HG02970 (cell line): ENCODE results near the gene SPSB1.

Source experiments
- ATAC-seq: cut with Tn5 transposase; IDR thresholded peaks from one replicate; pipeline ENCODE4 v1.9.1; 2021; ENCODE audit warnings: mild to moderate bottlenecking, moderate library complexity, moderate number of reproducible peaks; ENCODE audit not compliant: unreplicated experiment, low FRiP score

SPSB1 gene

DNA sequence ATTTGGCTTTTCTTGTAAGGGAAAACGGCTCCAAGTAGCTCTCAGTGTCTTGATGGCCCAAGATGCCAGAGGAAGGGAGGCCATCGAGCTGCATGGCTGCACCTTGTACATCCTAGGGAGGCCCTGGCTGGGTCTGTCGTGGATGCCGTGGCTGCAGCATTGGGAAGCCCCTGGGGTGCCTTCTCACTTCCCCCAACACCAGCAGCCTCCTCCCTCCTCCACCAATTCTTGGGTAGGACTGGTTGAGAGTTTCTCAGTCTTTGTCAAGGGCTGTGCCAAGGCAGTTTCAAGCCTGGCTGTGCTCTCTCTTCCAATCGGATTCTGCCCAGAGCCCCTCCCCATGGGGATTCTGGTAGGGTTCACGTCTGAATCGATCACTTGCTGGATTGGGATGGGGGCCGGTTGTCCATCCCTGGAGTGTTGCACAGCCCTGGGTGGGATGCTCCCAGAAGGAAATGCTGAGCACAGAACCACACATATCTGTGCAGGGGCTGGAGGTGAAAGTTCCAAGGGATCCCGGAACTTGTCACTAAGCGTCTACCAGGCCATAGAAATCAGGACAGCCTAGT lies 14.0 kb upstream of the SPSB1 start:
- ATAC-seq, result no peak

DNA sequence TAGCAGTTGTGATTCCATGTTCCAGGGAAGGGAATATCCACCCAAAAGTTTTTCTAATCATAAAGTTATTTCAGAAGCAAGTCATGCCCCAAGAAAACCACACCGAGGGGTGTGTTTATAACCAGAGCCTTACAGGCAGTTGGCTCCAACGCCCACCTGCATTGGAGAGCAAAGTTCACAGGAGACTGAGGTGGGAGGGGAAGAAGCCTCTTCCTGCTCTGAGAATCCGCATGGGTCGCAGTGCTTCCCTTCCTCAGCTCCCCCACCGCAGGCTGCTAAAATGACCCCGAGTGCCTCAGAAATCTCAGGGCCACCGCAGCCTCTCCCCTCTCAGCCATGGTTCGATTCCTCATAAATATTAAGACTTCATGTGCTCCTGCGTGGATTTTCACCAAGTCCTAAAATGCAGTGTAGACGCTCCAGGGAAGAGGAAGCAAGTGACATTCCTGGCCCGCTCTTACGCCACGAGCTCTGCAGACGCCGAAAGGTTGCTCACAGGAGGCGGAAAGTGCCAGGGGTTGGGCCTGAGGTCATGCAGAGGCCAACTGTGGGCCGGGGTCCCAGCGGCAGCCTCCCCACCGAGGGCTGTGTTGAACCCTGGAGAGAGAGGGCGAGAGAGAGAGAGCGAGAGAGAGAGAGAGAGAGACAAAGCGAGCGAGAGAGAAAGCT lies 13.4 kb upstream of the SPSB1 start:
- no peak for ATAC-seq

DNA sequence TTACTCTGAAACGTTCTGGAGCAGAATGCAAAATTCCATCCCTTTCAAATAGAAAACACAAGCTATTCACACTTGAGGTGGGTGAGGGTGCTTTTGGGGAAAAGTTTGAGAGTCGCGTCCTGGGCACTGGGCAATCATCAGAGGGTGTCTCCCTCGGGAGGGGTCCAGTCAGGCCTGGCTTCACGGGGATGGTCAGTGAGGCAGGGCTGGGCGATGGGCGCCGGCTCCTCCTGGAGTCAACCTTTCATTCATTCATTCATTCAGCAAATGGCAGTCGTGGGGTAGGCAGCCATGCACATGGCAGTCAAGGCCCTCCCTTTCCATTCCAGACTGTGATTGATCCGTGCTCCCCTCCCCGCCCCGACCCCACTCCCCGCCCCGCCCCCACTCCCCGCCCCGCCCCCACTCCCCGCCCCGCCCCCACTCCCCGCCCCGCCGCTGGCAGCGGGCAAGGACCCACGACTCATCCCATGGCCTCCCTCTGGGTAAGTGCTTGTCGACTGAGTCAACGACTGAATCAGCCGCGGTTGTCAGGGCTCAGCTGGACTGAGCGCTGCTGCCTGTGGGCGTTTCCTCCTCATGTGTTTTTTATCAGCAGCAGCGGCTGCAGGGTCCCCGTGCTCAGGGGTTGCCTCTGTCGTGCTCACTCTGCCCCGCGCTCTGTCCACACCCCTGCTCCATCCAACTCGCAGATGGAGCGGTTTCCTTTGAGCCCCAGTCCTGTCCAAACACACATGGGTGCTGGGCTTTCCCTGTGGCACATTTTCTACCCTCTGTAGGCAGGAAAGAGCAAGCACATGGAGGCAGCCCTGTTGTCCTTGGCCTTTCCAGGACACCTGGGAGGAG lies 12.5 kb upstream of the SPSB1 start:
- ATAC-seq, result no peak

DNA sequence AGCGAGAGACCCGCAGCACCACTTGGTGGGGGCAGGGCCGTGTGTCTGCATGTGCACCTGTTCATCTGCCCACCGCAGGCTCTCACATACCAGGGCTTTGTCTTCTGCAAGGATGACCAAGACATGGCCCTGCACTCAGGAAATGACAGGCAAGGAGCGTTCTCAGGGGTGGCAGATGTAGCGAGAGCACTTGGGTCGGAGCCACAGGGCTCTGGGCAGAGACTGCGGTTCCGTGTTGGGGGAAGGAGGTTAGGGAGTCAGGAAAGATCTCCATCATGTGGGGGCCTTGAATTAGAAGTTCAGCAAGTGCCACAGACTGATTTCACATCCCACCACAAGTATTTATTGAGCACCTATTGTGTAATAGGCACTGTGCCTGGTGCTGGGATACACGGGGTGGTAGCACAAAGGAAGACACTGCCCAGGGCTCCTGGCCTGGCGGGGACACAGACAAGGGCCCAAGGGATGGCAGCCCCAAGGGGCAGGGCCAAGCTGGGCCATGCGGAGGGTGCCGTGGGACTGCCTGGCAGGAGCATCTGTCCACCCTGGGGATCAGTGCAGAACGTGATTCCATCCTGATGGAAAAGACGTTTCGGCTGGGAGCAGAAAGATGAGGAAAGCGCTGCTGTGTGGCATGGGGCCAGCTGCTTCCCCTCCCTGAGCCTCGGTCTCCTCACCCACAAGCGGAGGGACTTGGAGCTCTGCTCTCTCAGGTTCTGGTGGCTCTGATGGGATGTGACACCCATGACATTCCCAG lies 11.4 kb upstream of the SPSB1 start:
- ATAC-seq, result no peak

DNA sequence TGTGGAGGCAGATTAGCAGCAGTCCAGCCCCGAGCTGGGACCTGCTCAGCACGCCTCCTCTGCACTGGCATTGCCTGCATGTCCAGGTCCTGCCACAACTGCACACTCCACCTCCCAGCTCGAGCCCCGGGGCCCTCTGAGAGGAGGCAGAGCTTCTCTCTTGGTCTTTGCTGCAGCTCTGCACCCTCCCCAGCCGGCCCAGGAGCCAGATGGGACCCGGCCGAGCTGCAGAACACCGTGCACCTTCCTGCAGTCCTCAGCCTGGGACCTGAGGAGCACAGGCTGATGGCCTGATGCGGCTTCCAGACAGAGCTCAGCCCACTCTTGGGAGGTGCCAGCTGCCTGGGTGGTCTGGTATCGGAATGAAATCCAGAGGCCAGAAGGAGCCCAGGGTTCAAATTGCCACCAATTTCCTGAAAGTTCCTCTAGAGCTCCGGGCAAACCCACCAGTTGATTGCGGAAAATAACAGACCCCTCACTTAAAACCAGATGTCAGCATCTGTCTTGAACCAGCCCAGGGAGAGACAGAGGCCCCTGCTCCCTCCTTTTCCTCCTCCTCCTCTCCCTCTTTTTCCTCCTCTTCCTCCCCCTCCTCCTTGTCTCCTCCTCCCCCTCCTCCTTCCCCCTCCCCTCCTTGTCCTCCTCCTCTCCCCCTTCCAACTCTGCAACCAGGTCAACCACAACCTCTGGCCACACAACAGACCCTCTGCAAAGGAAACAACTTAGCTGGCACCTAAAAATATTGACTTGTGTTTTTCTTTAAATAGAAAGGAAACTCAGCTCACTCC lies 10.6 kb upstream of the SPSB1 start:
- no peak for ATAC-seq

DNA sequence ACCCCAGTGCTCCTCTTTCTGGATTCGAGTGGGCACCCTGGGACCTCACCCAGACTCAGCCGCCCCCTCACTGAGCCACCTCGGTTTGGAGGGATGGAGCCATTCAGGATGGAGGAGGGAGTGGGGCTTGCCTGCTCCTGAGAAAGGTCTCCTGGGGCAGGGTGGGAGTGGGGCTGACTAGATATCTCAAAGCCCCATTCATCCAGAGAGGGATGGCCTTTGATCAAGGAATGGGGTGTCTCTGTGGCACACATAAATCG lies 10.1 kb upstream of the SPSB1 start:
- no peak for ATAC-seq

DNA sequence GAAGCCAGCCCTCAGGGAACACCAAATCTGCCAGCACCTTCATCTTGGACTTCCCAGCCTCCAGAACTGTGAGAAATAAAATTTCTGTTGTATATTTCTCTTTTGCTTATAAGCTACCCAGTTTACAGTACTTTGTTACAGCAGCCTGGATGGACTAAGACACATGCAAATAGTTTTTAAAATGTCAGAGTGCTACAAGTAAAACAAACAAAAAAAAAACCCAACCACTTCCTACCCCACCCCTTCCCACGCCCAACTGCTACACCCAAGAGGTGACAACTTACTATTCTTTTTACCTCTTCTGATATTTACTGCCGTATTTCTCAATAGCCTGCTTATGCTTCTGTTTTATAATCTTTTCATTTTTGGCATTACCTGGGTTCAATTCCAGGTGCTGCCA lies 8.6 kb upstream of the SPSB1 start:
- ATAC-seq, result no peak

DNA sequence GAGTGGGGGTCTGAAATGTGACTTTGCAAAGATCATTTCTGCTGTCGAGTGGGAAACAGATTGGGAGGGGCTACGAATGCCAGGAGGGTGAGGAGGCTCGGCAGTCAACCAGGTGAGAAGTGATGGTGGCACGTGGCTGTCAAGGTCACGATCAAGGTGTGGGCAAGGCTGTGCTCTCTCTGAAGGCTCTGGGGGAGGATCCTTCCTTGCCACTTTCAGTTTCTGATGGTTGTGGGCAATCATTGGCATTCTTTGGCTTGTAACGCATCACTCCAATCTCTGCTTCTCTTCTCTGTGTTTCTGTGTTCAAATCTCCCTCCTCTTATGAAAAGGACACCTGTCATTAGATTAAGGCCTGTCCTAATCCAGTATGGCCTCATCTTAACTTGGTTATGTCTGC lies 6.1 kb upstream of the SPSB1 start:
- ATAC-seq, result no peak

DNA sequence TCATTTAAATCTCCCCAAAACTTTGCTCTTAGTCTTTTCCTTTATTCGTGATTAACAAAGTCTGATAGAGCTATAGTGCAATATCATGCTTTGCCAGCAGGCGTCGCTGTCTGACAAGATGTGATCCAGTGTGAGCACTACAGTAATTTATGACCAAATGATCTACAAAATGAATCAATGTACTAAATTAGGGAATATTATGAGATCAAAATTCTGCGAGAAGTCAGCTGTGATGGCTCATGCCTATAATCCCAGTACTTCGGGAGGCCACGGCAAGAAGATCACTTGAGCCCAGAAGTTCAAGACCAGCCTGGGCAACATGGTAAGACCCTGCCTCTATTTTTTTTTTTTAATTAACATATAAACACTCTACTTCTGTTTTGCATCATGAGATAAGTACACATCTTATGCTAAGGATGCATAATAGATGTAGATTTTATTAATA lies 3.6 kb upstream of the SPSB1 start:
- no peak for ATAC-seq

DNA sequence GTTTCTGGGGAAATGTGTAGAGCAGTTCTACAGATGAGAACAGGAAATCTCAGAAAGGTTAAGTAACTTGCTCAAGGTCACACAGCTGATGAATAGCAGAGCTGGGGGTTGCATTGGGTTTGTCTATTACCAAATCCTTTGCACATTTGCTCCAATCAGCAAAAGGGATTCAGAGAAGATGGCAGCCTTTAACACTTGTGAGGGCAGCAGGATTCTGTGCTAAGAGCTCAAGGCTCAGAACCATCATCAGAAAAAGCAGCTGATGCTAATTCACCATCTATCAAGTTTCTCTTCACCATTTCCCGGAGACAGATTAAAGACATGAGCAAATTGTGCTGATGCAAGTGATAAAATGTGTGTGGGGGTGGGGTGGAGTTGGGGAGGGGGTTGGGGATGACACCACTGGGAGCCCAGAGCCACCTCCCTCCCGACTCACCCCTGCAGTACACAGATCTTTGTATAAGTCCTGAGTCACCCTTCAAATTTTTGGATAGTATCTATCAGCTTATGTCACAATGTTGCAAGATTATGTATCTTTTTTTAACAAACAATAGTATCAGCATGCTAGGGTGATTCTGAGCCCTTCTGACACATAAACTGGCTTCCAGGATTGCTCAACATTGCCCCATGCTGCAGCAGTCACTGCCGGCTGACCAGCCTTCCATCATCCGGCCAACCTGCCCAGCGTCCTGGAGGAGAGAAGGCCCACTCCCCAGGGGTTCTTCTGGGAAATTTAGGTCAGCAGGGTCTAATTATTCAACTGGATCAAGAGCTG lies 2.8 kb upstream of the SPSB1 start:
- no peak for ATAC-seq

DNA sequence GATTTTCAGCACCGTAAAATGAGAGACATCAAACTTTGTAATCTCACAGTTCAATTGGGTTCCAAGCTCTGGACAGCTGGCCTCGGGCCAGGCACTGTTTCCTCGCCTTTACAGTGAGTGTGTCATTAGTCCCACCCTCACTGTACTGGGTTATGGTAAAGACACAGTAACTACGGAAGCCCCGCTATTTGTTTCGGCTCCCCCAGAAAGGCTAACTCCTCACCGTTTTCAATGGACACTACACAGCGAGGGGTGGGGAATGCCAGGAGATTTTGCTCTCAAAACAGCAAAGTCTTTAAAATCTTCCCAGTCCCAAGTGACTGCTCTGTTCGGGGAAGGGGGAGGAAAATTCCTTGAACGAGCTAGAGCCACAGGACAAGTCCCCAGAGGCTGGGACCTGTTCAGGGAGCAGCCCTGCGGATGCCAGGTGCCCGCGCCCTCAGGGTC lies 757 bp upstream of the SPSB1 start:
- no peak for ATAC-seq

DNA sequence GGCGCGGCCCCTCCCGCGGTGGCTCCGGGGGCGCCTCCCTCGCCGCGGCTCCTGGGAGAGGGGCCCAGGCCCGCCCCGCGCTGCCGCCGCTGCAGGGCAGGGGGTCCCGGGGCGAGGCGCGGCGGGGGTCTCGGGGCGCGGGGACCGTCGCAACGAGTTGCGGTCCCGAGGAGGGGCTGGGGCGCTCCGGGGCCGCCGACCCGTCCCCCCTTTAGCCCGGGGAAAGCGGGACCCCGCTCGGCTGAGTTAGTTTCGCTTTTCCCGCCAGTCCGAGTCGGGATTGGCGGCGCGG lies 493 bp downstream of the SPSB1 start:
- ATAC-seq, result no peak

DNA sequence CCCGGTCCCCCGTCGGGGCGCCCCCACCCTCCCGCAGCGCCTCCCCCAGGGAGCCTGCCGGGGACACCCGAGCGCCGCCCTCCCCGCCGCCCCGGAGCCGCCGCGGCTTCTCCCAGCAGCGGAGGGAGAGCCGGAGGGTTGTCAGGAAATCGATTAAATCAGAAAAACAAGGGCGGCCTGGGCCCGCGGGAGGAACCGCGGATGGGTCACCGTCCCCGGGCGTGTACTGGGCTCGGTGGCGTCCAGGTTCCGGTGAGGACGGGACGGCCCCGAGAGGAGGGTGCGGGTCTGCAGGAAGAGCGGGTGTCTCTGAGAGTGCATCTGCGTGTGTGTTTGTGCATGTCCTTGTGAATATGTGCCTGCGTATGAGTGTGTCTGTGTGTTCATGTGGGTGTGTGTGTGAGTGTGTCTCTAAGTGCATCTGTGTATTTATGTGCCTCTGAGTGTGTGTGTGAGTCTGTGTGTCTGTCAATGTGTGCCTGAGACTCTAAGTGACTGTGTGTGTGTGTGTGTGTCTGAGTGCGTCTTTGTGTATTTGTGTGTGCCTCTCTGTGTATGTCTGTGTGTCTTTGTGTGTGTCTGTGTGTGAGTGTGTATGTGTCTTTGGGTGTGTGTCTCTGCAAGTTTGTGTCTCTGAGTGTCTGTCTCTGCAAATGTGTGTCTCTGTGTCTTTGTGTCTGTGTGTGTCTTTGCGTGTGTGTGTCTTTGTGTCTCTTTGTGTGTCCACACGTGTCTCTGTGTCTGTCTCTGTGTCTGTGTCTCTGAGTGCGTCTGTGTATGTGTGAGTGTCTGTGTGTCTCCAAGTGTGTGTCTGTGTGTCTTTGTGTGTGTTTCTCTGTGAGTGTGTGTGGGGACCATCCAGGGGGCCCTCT lies 1.1 kb downstream of the SPSB1 start:
- no peak for ATAC-seq

DNA sequence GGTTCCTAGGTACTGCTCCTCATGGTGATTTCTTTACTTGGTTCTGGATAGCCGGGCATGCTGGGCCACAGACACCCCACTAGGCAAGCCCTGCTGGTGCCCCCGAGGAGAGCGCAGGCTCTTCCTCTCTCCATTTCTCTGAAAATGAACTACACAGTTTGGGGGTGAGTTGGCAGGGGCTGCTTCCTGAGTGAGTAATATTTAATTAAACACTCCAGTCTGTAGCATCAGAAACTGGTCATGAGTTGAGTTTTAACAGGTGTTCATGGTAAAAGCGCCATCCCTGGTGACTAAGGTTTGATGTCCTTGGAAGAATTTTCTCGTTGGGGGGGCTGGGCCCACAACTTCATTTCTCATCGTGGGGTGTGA lies 1.7 kb downstream of the SPSB1 start:
- no peak for ATAC-seq

DNA sequence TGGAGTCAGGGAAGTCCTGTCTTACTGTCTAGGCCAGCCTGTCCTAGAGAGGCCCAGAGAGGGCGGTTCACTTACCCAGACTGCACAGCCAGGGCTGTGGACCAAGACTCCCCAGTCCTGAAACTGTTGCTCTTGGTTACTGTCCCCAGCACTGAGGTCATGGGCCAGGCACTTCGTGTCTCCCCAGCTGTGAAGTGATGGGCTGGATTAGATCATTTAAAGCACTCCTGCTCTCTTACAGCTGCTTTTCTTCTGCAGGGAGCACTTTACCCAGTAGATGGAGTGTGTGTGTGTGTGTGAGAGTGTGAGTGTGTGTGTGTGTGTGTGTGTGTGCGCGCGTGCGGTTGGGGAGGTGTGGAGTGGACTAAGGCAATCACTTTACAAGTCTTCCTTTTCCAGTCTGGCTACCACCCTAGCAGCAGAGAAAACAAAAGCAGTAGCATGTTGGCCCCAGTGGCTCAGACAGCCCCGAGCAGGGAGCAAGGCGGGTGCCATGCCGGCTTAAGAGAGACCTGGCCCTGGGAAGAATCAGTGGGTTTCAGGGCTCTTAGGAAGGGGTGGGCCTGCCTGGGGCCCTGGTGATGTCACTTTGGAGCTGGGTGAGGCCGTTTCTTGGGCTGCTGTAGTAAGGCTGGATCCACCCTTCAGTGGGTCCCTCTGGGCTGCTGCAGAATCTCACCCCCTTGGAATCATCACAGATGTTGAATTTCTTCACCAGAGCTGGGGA lies 2.4 kb downstream of the SPSB1 start:
- ATAC-seq, result no peak

DNA sequence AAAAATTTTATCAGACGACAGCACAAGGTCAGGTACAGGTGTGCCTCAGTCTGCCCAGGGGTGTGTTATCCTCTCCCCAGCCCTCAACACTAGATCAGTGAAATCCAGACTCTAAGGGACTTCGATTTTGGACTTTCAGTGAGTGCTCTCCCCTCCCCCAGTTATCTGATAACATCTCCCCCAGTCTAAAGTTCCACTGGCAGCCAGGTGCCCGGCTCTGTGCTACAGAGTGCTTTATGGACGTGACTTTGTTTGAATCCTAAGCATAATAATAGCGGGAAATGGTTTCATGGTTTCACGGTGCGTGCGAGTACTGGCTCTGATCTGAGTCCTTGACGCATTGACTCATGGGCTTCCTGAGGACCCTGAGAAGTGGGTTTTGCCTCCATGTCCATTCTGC lies 3.2 kb downstream of the SPSB1 start:
- ATAC-seq, result no peak

DNA sequence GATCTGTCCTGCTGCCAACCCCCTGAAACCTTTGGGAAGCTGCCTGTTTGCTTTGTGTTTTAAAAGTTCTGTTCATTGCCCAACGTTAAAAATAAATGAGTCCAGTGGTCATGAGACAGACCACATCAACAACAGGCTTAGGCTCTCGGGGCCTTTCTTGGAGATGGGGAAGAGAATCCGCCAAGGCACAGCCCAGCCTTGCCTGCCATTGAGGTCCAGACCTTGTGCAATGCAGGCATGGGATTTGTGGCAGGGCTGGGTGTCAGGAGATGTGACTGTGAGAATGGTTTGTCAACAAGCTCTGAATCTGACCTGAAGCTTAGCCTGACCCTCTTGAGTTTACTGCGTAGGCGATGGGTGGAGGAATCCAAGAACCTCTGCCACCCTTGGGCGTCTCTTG lies 4.2 kb downstream of the SPSB1 start:
- no peak for ATAC-seq

DNA sequence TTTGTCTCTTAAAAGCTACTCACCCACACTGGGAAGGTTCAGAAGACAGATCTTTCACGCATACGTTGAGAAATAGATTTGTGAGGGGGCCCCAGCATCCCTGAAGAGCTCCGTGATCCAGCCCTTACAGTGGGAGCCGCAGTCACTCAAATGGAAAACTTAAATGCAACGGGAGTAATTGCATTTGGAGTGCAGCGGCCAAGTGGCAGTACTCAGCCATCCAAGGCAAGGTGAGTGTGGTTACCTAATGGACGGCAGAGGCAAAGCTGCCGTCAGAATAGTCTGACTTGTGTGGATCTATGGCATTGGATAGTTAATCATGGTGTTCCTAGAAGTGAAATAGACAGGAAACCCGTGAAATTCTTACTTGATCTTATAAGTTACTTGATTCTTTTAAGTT lies 5.1 kb downstream of the SPSB1 start:
- no peak for ATAC-seq
